SK-N-SH treated with all-trans-retinoic acid at 6 μM for 48 hours (cell line): ENCODE data around the gene ALAS1.

ENCODE experiments used
- ATAC-seq: fragments of 200-7000 bp; cut with Tn5 transposase; 3 replicates; pipeline ENCODE4 v1.9.1; 2020; ENCODE audit warnings: mild to moderate bottlenecking, moderate library complexity
- ARNTL ChIP-seq: fragments of 450-650 bp; formaldehyde crosslinking; IDR thresholded peaks from 2 replicates; pipeline ENCODE4 v1.5.0; 2020; ENCODE audit warnings: low read depth, mild to moderate bottlenecking, moderate library complexity, borderline replicate concordance
- BACH2 ChIP-seq: fragments of 250-450 bp; sonication (Bioruptor Pico); IDR thresholded peaks from 2 replicates; pipeline ENCODE4 v1.9.0; 2021; ENCODE audit warnings: mild to moderate bottlenecking, borderline replicate concordance
- CSDC2 ChIP-seq: fragments of 250-450 bp; sonication (Bioruptor Pico); IDR thresholded peaks from 2 replicates; pipeline ENCODE4 v1.5.0; 2020; ENCODE audit warnings: mild to moderate bottlenecking, moderate library complexity
- CSRNP3 ChIP-seq: fragments of 250-450 bp; sonication (Bioruptor Pico); IDR thresholded peaks from 2 replicates; pipeline ENCODE4 v1.5.1; 2021; ENCODE audit warnings: mild to moderate bottlenecking, moderate library complexity
- ESRRG ChIP-seq: fragments of 250-450 bp; sonication (Bioruptor Pico); IDR thresholded peaks from 2 replicates; pipeline ENCODE4 v1.6.1; 2021; ENCODE audit warnings: mild to moderate bottlenecking
- GLIS3 ChIP-seq: fragments of 250-450 bp; sonication (Bioruptor Pico); IDR thresholded peaks from 2 replicates; pipeline ENCODE4 v1.5.0; 2020; ENCODE audit warnings: mild to moderate bottlenecking, moderate library complexity
- ISL1 ChIP-seq: fragments of 250-450 bp; sonication (Bioruptor Pico); IDR thresholded peaks from 2 replicates; pipeline ENCODE4 v2.1.2; 2022; ENCODE audit warnings: mild to moderate bottlenecking, moderate library complexity
- OSR1 ChIP-seq: fragments of 250-450 bp; sonication (Bioruptor Pico); IDR thresholded peaks from 2 replicates; pipeline ENCODE4 v1.8.0; 2022; ENCODE audit warnings: moderate library complexity, mild to moderate bottlenecking, inconsistent platforms
- PPARA ChIP-seq: fragments of 250-450 bp; sonication (Bioruptor Pico); IDR thresholded peaks from 2 replicates; pipeline ENCODE4 v1.5.0; 2020; ENCODE audit warnings: mild to moderate bottlenecking, borderline replicate concordance
- RARB ChIP-seq: fragments of 250-450 bp; sonication (Bioruptor Pico); IDR thresholded peaks from 2 replicates; pipeline ENCODE4 v1.8.0; 2021; ENCODE audit warnings: mild to moderate bottlenecking, moderate library complexity
- TOX ChIP-seq: fragments of 250-450 bp; sonication (Bioruptor Pico); IDR thresholded peaks from 2 replicates; pipeline ENCODE4 v1.8.0; 2021; ENCODE audit warnings: mild to moderate bottlenecking, moderate library complexity, borderline replicate concordance
- TSHZ2 ChIP-seq: fragments of 250-450 bp; sonication (Bioruptor Pico); IDR thresholded peaks from 2 replicates; pipeline ENCODE4 v1.5.0; 2020; ENCODE audit warnings: mild to moderate bottlenecking, moderate library complexity
- ZC3H10 ChIP-seq: fragments of 250-450 bp; sonication (Bioruptor Pico); IDR thresholded peaks from 2 replicates; pipeline ENCODE4 v1.5.1; 2021; ENCODE audit warnings: mild to moderate bottlenecking, moderate library complexity
- ZFP3 ChIP-seq: fragments of 250-450 bp; sonication (Bioruptor Pico); IDR thresholded peaks from 2 replicates; pipeline ENCODE4 v1.5.0; 2020; ENCODE audit warnings: mild to moderate bottlenecking, moderate library complexity
- ZFP30 ChIP-seq: fragments of 450-650 bp; formaldehyde crosslinking; IDR thresholded peaks from 2 replicates; pipeline ENCODE4 v1.5.0; 2022; ENCODE audit warnings: mild to moderate bottlenecking, moderate library complexity
- ZNF565 ChIP-seq: fragments of 450-650 bp; formaldehyde crosslinking; conservative IDR thresholded peaks from 2 replicates; pipeline ENCODE4 v1.5.0; 2020; ENCODE audit warnings: low read depth, mild to moderate bottlenecking, moderate library complexity
- ZNF70 ChIP-seq: fragments of 450-650 bp; formaldehyde crosslinking; IDR thresholded peaks from 2 replicates; pipeline ENCODE4 v1.5.0; 2020; ENCODE audit warnings: mild to moderate bottlenecking, moderate library complexity
- ZNF8 ChIP-seq: fragments of 450-650 bp; formaldehyde crosslinking; IDR thresholded peaks from 2 replicates; pipeline ENCODE4 v1.5.0; 2020; ENCODE audit warnings: mild to moderate bottlenecking, moderate library complexity
- TF ChIP-seq, protein P1 (sequence below): fragments of 250-450 bp; sonication (Bioruptor Pico); IDR thresholded peaks from 2 replicates; pipeline ENCODE4 v1.8.0; 2021; ENCODE audit warnings: low read depth, mild to moderate bottlenecking, moderate library complexity, borderline replicate concordance
- TF ChIP-seq, protein P2 (sequence below): fragments of 250-450 bp; sonication (Bioruptor Pico); IDR thresholded peaks from 2 replicates; pipeline ENCODE4 v1.8.0; 2020; ENCODE audit warnings: mild to moderate bottlenecking, moderate library complexity, borderline replicate concordance
- TF ChIP-seq, protein P3 (sequence below): fragments of 250-450 bp; sonication (Bioruptor Pico); IDR thresholded peaks from 2 replicates; pipeline ENCODE4 v1.5.1; 2020; ENCODE audit warnings: low read depth, mild to moderate bottlenecking, moderate library complexity

Gene ALAS1

DNA sequence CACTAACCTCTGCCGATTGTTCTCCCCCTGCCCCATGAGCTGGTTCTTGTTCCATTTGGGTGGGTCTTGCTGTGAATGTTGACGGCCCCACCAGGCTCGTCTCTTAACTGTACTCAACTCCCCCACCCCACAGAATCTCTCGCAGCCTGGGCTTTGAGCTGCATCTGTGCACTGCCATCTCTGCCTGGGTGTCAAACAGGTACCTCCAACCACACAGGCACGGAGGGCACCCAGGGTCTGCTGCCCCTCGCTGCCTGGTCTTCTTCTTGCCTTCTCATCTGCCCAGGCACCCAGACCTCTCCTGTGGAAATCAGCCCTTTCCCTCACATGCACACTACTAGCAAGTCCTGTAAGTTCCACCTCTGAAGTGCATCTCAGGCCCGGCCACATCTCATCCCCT, 17.4 kb downstream of the ALAS1 start:
- no peak for ATAC-seq
- TF ChIP-seq ZNF565 (no peak), PPARA (CRISPR knock-in tag) (no peak), CSRNP3 (CRISPR knock-in tag) (no peak), ZC3H10 (CRISPR knock-in tag) (no peak), RARB (CRISPR knock-in tag) (no peak), ZFP30 (CRISPR knock-in tag) (no peak), ZFP3 (no peak), OSR1 (no peak), ZNF8 (CRISPR knock-in tag) (no peak), ARNTL (CRISPR knock-in tag) (no peak), TOX (CRISPR knock-in tag) (no peak), TSHZ2 (CRISPR knock-in tag) (no peak), ESRRG (CRISPR knock-in tag) (no peak), BACH2 (CRISPR knock-in tag) (no peak)
- TF ChIP-seq, protein P1, sequence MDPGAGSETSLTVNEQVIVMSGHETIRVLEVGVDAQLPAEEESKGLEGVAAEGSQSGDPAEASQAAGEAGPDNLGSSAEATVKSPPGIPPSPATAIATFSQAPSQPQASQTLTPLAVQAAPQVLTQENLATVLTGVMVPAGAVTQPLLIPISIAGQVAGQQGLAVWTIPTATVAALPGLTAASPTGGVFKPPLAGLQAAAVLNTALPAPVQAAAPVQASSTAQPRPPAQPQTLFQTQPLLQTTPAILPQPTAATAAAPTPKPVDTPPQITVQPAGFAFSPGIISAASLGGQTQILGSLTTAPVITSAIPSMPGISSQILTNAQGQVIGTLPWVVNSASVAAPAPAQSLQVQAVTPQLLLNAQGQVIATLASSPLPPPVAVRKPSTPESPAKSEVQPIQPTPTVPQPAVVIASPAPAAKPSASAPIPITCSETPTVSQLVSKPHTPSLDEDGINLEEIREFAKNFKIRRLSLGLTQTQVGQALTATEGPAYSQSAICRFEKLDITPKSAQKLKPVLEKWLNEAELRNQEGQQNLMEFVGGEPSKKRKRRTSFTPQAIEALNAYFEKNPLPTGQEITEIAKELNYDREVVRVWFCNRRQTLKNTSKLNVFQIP (CRISPR knock-in tag) = no peak
- TF ChIP-seq, protein P2, sequence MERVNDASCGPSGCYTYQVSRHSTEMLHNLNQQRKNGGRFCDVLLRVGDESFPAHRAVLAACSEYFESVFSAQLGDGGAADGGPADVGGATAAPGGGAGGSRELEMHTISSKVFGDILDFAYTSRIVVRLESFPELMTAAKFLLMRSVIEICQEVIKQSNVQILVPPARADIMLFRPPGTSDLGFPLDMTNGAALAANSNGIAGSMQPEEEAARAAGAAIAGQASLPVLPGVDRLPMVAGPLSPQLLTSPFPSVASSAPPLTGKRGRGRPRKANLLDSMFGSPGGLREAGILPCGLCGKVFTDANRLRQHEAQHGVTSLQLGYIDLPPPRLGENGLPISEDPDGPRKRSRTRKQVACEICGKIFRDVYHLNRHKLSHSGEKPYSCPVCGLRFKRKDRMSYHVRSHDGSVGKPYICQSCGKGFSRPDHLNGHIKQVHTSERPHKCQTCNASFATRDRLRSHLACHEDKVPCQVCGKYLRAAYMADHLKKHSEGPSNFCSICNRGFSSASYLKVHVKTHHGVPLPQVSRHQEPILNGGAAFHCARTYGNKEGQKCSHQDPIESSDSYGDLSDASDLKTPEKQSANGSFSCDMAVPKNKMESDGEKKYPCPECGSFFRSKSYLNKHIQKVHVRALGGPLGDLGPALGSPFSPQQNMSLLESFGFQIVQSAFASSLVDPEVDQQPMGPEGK (CRISPR knock-in tag) = no peak

DNA sequence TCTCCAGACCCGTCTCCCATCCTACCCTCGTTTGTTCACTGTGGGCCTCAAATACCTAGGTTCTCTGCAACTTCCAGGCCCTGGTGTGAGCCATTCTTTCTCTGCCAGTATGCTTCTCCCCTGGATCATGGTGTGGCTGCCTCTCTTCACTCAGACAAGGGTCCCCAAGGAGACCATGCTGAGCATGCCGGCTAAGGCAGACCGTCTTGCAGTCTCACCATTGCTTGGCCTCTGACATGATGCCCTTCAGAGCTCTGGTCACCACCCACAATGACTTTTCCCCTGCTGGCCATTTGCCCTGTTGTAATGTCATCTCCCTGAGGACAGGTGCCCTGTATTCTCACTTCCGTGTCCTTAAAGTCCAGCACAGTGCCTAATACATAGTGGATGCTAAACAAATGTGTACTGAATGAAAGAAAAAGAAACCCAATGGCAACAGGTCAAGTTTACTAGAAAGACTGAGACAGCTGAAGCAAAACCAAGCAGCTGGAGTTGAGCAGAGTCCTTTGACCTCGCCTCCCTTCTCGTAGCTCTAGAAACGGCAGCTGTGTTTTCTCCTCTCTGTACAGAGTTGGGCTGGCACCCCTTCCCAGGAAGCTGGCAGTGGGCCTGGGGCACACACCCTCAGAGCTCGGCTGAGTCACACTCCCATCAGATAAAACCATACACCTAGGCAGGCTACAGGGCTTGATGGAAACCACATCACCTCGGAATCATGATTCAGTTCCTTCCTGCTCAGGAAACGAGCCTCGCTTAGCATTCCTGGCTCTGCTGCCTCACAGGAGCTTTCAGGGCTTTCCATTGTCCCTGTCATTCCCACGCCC, 18.8 kb downstream of the ALAS1 start:
- peak; percentile 74 for ATAC-seq
- TF ChIP-seq BACH2 (CRISPR knock-in tag) = no peak
- TF ChIP-seq ZFP3 = 0 out of 2 replicates have a peak, but pooled peaks have one; percentile 29
- TF ChIP-seq GLIS3 (CRISPR knock-in tag) = no peak

DNA sequence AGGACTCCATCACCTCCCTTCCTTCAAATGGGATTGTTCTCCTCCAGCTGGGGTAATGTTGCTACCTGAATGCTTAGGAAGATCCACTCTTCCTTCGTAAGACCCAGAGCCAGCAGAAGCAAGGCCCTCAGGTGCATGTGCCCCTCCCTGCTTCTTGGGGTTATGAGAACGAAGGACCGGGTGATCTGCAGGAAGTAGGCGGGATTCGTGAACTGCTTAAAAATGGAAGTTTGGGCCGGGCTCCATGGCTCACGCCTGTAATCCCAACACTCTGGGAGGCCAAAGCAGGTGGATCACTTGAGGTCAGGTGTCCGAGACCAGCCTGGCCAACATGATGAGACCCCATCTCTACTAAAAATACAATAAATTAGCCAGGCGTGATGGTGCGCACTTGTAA, 19.4 kb downstream of the ALAS1 start:
- ATAC-seq = no peak
- TF ChIP-seq, protein P3, sequence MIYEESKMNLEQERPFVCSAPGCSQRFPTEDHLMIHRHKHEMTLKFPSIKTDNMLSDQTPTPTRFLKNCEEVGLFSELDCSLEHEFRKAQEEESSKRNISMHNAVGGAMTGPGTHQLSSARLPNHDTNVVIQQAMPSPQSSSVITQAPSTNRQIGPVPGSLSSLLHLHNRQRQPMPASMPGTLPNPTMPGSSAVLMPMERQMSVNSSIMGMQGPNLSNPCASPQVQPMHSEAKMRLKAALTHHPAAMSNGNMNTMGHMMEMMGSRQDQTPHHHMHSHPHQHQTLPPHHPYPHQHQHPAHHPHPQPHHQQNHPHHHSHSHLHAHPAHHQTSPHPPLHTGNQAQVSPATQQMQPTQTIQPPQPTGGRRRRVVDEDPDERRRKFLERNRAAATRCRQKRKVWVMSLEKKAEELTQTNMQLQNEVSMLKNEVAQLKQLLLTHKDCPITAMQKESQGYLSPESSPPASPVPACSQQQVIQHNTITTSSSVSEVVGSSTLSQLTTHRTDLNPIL = no peak
- TF ChIP-seq TOX (CRISPR knock-in tag) = no peak
- TF ChIP-seq, protein P1 (CRISPR knock-in tag) = no peak
- no peak for TF ChIP-seq ZNF70 (CRISPR knock-in tag)
- no peak for TF ChIP-seq CSRNP3 (CRISPR knock-in tag)
- TF ChIP-seq CSDC2 (CRISPR knock-in tag) = no peak
- TF ChIP-seq ZNF8 (CRISPR knock-in tag) = no peak
- TF ChIP-seq ISL1 (CRISPR knock-in tag) = no peak
- no peak for TF ChIP-seq TSHZ2 (CRISPR knock-in tag)
- TF ChIP-seq OSR1 = no peak
- no peak for TF ChIP-seq BACH2 (CRISPR knock-in tag)
- TF ChIP-seq ZNF565 = no peak
